Spleen (tissue), 7 donors: Measurements from ENCODE around the gene AMOT.

ENCODE experiments used
- CTCF ChIP-seq, 11 experiments: fragments of 200-600 bp in 7 of 11; fragments of 450-650 bp in 4 of 11; sonication (generic) in 4 of 11; IDR thresholded peaks in 8 of 11; conservative IDR thresholded peaks in 3 of 11; 1 replicate in 7 of 11; 2 replicates in 4 of 11; pipeline versions ENCODE4 v1.4.0 to v1.8.0; 2016 to 2021; ENCODE audit warnings: antibody characterized with exemption in 11 of 11, inconsistent platforms in 4 of 11, mild to moderate bottlenecking in 1 of 11
- POLR2AphosphoS5 ChIP-seq, 3 donors: sonication (generic); formaldehyde crosslinking; IDR thresholded peaks; one replicate each; pipeline ENCODE4 v1.5.1; 2017; ENCODE audit warnings: antibody characterized with exemption in 3 of 3
- donor health status: DM: no; HTN: no; CAD: no; lungs with moderate emphysema.
- donor health status: DM: no; HTN: no; CAD: no.
- donor health status: DM: no; HTN: no; CAD: no.

DNA sequence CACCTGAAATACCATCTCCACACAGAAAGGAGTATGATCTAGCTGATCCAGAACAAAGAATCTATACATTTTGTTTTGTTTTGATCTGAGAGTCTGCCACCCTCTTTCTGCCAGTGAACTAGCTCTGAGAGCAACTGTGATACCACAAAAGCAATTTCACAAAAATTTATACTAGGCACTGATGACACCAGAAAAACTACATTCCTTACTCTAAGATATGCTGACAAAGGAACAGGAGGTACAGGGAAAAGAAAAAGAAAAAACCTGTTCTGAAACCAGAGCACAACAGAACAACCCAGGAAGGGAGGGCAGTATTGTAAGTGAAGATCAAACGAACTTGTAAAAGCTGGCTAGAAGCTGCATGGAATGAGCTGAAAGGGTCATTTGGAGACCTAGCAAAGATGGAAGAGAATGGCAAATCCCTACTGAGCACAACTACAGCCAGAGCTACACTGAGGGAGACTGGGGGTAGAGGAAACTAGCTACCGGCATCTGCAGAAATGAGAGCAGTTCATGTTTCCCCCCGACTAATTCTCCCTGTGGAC, 31.9 kb downstream of the AMOT start:
- TF ChIP-seq CTCF (IDR thresholded peaks at IDR 0.05 in 8 of 11, conservative IDR thresholded peaks at IDR 0.05 in 3 of 11): no peak
- no peak for TF ChIP-seq POLR2AphosphoS5 (IDR thresholded peaks at IDR 0.05)
